HepG2 (cell line): Measurements from ENCODE around the gene PGAP3. TPM values are rescaled to one million over a fixed set of nuclear protein-coding genes. Genes with fewer than 3 reads are reported as not detected.

Experiments used
- ATAD3A ChIP-seq: sonication (generic); formaldehyde crosslinking; IDR thresholded peaks from 2 replicates; pipeline ENCODE4 v1.4.0; 2020; ENCODE audit warnings: missing genetic modification reagents
- CAMTA2 ChIP-seq: sonication (generic); formaldehyde crosslinking; IDR thresholded peaks from 2 replicates; pipeline ENCODE4 v1.4.0; 2020; ENCODE audit warnings: mild to moderate bottlenecking, missing genetic modification reagents, borderline replicate concordance
- CEBPZ ChIP-seq: IDR thresholded peaks from 2 replicates; pipeline ENCODE4 v1.6.1; 2012; ENCODE audit warnings: low read length, improper control_type of control experiment
- ELF1 ChIP-seq: sonication (generic); formaldehyde crosslinking; IDR thresholded peaks from 2 replicates; pipeline ENCODE4 v1.4.0; 2020; ENCODE audit warnings: missing genetic modification reagents
- ETV5 ChIP-seq: IDR thresholded peaks from 2 replicates; pipeline ENCODE4 v1.6.1; 2018; ENCODE audit warnings: missing biosample characterization, missing genetic modification reagents, inconsistent platforms, borderline replicate concordance
- EZH2 ChIP-seq: conservative IDR thresholded peaks from 2 replicates; pipeline ENCODE4 v1.6.1; 2012; ENCODE audit warnings: mild to moderate bottlenecking, low read depth, low read length, moderate library complexity
- HIC2 ChIP-seq: sonication (generic); formaldehyde crosslinking; IDR thresholded peaks from 2 replicates; pipeline ENCODE4 v1.9.0; 2022; ENCODE audit warnings: low read depth, missing genetic modification reagents
- HOXA9 ChIP-seq: sonication (generic); formaldehyde crosslinking; IDR thresholded peaks from 2 replicates; pipeline ENCODE4 v1.8.1; 2022; ENCODE audit warnings: missing genetic modification reagents, mild to moderate bottlenecking, moderate library complexity, borderline replicate concordance
- JUN ChIP-seq: sonication (generic); formaldehyde crosslinking; IDR thresholded peaks from 2 replicates; pipeline ENCODE4 v1.4.0; 2020; ENCODE audit warnings: mild to moderate bottlenecking, missing genetic modification reagents
- MEIS1 ChIP-seq: sonication (generic); formaldehyde crosslinking; IDR thresholded peaks from 2 replicates; pipeline ENCODE4 v1.9.0; 2021; ENCODE audit warnings: mild to moderate bottlenecking, missing genetic modification reagents, moderate library complexity, borderline replicate concordance
- MLX ChIP-seq: IDR thresholded peaks from 2 replicates; pipeline ENCODE4 v1.6.1; 2016
- RELA ChIP-seq: sonication (generic); formaldehyde crosslinking; IDR thresholded peaks from 2 replicates; pipeline ENCODE4 v1.4.0; 2020; ENCODE audit warnings: missing genetic modification reagents
- SP5 ChIP-seq: IDR thresholded peaks from 2 replicates; pipeline ENCODE4 v1.6.1; 2016; ENCODE audit warnings: low read depth, borderline replicate concordance
- TBL1XR1 ChIP-seq: fragments of 150-350 bp; IDR thresholded peaks from 2 replicates; pipeline ENCODE4 v1.6.1; 2014; ENCODE audit warnings: borderline replicate concordance, low read length; ENCODE audit not compliant: partially characterized antibody
- YEATS2 ChIP-seq: sonication (generic); formaldehyde crosslinking; IDR thresholded peaks from 2 replicates; pipeline ENCODE4 v1.4.0; 2020; ENCODE audit warnings: missing genetic modification reagents, borderline replicate concordance
- ZBTB2 ChIP-seq: sonication (generic); formaldehyde crosslinking; IDR thresholded peaks from 2 replicates; pipeline ENCODE4 v1.8.0; 2022; ENCODE audit warnings: low read depth, missing genetic modification reagents
- ZFX ChIP-seq: sonication (generic); formaldehyde crosslinking; IDR thresholded peaks from 2 replicates; pipeline ENCODE4 v1.4.0; 2020; ENCODE audit warnings: mild to moderate bottlenecking, low read depth, missing genetic modification reagents, moderate library complexity
- ZFY ChIP-seq: sonication (generic); formaldehyde crosslinking; IDR thresholded peaks from 2 replicates; pipeline ENCODE4 v1.4.0; 2020; ENCODE audit warnings: missing genetic modification reagents
- ZIK1 ChIP-seq: sonication (generic); formaldehyde crosslinking; IDR thresholded peaks from 2 replicates; pipeline ENCODE4 v1.5.0; 2020; ENCODE audit warnings: mild to moderate bottlenecking, low read depth, missing genetic modification reagents, borderline replicate concordance
- ZNF234 ChIP-seq: sonication (generic); formaldehyde crosslinking; conservative IDR thresholded peaks from 2 replicates; pipeline ENCODE4 v1.5.1; 2020; ENCODE audit warnings: mild to moderate bottlenecking, missing genetic modification reagents
- ZNF335 ChIP-seq: sonication (generic); formaldehyde crosslinking; IDR thresholded peaks from 2 replicates; pipeline ENCODE4 v1.4.0; 2020; ENCODE audit warnings: missing genetic modification reagents
- ZNF451 ChIP-seq: sonication (generic); formaldehyde crosslinking; IDR thresholded peaks from 2 replicates; pipeline ENCODE4 v1.5.0; 2020; ENCODE audit warnings: mild to moderate bottlenecking, missing genetic modification reagents
- ZNF460 ChIP-seq: sonication (generic); formaldehyde crosslinking; IDR thresholded peaks from 2 replicates; pipeline ENCODE4 v1.5.1; 2020; ENCODE audit warnings: missing genetic modification reagents, mild to moderate bottlenecking, borderline replicate concordance
- ZNF747 ChIP-seq: sonication (generic); formaldehyde crosslinking; IDR thresholded peaks from 2 replicates; pipeline ENCODE4 v1.8.1; 2023; ENCODE audit warnings: missing genetic modification reagents, mild to moderate bottlenecking, borderline replicate concordance
- ZSCAN9 ChIP-seq: IDR thresholded peaks from 2 replicates; pipeline ENCODE4 v1.6.1; 2016; ENCODE audit warnings: borderline replicate concordance
- polyA plus RNA-seq, 8 experiments: library from polyadenylated mRNA; depleted of rRNA in 3 of 8; stranded (reverse) in 7 of 8; unstranded in 1 of 8; fragments of >200 nt; fragmentation: Illumina TruSeq in 4 of 8; extraction: Trizol in 4 of 8; gene quantifications; 2 replicates each; pipeline versions ENCODE4 v1.2.1 to v1.2.3, GENCODE V29; 2011 to 2016; ENCODE audit warnings: low read depth in 4 of 8, missing spikeins in 1 of 8, mixed read lengths in 1 of 8; ENCODE audit not compliant: insufficient read depth in 1 of 8
- total RNA-seq, 5 experiments: library from RNA; depleted of rRNA; stranded (reverse); fragments of >200 nt; fragmentation: Illumina TruSeq; extraction: Trizol; gene quantifications; 2 replicates each; pipeline ENCODE4 v1.2.3, GENCODE V29; 2016; ENCODE audit warnings: low read depth in 1 of 5

Gene PGAP3
- total and polyA plus RNA-seq, 2 of the 13 experiments (the other 11 are each of a cell fraction or from before 2014, with no cell fraction given): 11.9 to 14.6 TPM

- TF ChIP-seq CEBPZ: no peak
- TF ChIP-seq EZH2: no peak
- no peak for TF ChIP-seq ZSCAN9
- peak; percentile 89 for TF ChIP-seq ETV5 (CRISPR knock-in tag)
- no peak for TF ChIP-seq ZNF460 (CRISPR knock-in tag)
- no peak for TF ChIP-seq ATAD3A (CRISPR knock-in tag)
- no peak for TF ChIP-seq ZFY
- no peak for TF ChIP-seq TBL1XR1
- peak; percentile 36; the same call in 1 of the 2 replicates for TF ChIP-seq ELF1 (CRISPR knock-in tag)
- TF ChIP-seq HIC2 (CRISPR knock-in tag): peak; percentile 0; the same call in 1 of the 2 replicates
- TF ChIP-seq CAMTA2 (CRISPR knock-in tag): no peak
- TF ChIP-seq ZIK1 (CRISPR knock-in tag): no peak
- TF ChIP-seq ZBTB2: no peak
- no peak; the same call in 1 of the 2 replicates for TF ChIP-seq SP5 (CRISPR knock-in tag)
- TF ChIP-seq YEATS2 (CRISPR knock-in tag): 0 out of 2 replicates have a peak, but pooled peaks have one; percentile 6
- peak; percentile 3; the same call in 1 of the 2 replicates for TF ChIP-seq MEIS1 (CRISPR knock-in tag)
- TF ChIP-seq ZFX (CRISPR knock-in tag): no peak; the same call in 1 of the 2 replicates
- no peak for TF ChIP-seq ZNF234
- no peak for TF ChIP-seq ZNF451 (CRISPR knock-in tag)
- no peak for TF ChIP-seq RELA
- TF ChIP-seq ZNF335 (CRISPR knock-in tag): no peak
- no peak for TF ChIP-seq HOXA9 (CRISPR knock-in tag)
- TF ChIP-seq ZNF747 (CRISPR knock-in tag): no peak
- no peak for TF ChIP-seq JUN (CRISPR knock-in tag)
- peak; percentile 65; the same call in 1 of the 2 replicates for TF ChIP-seq MLX (CRISPR knock-in tag)
Measured at GRCh38 chr17:39687101-39687545, 734 bp downstream of the PGAP3 start (continued).
